Activated B cell treated with CpG ODN at 0.5 μM for 24 hours (primary cell): ENCODE data around the gene EIF4EBP3. TPM values are rescaled to one million over a fixed set of nuclear protein-coding genes. Genes with fewer than 3 reads are reported as not detected.

ENCODE experiments used
- ATAC-seq: fragments of 200-7000 bp; cut with Tn5 transposase; one replicate; pipeline ENCODE4 v1.10.0; 2021; ENCODE audit warnings: low read depth, mild to moderate bottlenecking, moderate library complexity
- CTCF ChIA-PET: fragments of 350-600 bp; sonication (Branson Sonifier 250); formaldehyde crosslinking; loops from one replicate; lab custom pipeline; 2021; ENCODE audit warnings: antibody characterized with exemption; lab: Charles Lee
- POLR2A ChIA-PET: fragments of 350-600 bp; sonication (Branson Sonifier 250); formaldehyde crosslinking; loops from one replicate; lab custom pipeline; 2021; ENCODE audit warnings: antibody characterized with exemption; lab: Charles Lee
- DNase-seq: peaks from one replicate; pipeline ENCODE4 v3.0.0; 2022
- H3K27ac Mint-ChIP-seq: one replicate; pipeline ENCODE4 v1.8.0; 2020; ENCODE audit warnings: mixed read lengths
- H3K27me3 Mint-ChIP-seq: one replicate; pipeline ENCODE4 v1.8.0; 2021; ENCODE audit warnings: mixed read lengths
- H3K36me3 Mint-ChIP-seq: one replicate; pipeline ENCODE4 v1.8.0; 2021; ENCODE audit warnings: low read depth, mixed read lengths
- H3K4me1 Mint-ChIP-seq: one replicate; pipeline ENCODE4 v1.8.0; 2021; ENCODE audit warnings: mixed read lengths
- H3K4me3 Mint-ChIP-seq: one replicate; pipeline ENCODE4 v1.8.0; 2020; ENCODE audit warnings: mild to moderate bottlenecking, mixed read lengths
- H3K9me3 Mint-ChIP-seq: one replicate; pipeline ENCODE4 v1.8.0; 2020; ENCODE audit warnings: mixed read lengths
- CTCF ChIP-seq: fragments of 200-600 bp; IDR thresholded peaks from one replicate; pipeline ENCODE4 v1.8.0; 2022; ENCODE audit warnings: antibody characterized with exemption, mild to moderate bottlenecking
- intact Hi-C: fragments of 100-400 bp; cut with micrococcal nuclease; formaldehyde crosslinking; loops from one replicate; pipeline ENCODE4 v1.15.1; 2024
- total RNA-seq: library from RNA; stranded (reverse); gene quantifications from 2 replicates; pipeline ENCODE4 v1.2.3, GENCODE V29; 2022

EIF4EBP3 gene
- total RNA-seq, 1 donor from 2014 or later = 14.4 TPM

DNA sequence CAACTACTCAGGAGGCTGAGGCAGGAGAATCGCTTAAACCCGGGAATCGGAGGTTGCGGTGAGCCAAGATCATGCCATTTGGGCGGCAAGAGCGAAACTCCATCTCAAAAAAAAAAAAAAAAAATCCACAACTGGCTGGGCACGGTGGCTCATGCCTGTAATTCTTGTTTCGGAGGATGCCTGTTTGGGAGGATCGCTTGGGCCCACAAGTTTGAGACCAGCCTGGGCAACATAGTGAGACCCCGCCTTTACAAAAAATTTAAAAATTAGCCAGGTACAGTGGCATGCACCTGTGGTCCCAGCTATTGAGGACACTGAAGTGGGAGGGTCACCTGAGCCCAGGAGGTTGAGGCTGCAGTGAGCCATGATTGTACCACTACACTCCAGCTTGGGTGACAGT lies 1.9 kb upstream of the EIF4EBP3 start:
- ChIA-PET POLR2A (interaction anchor here (0.7 to 4.4 kb wide), 4 partner anchors 19 to 199 kb away, joined by 3 to 39 read pairs (median 4); partner anchors contain the start of genes APBB3, HBEGF, IK and NDUFA2), CTCF (no interaction called here)
- peaks cover 27% of the 10 kb centered on the region for H3K4me1 Mint-ChIP-seq
- intact Hi-C loops = loop anchor here (5.0 kb wide), 1 partner anchor 143 kb away; the partner anchor contains the start of gene ANKHD1
- no peaks in the 10 kb centered on the region for H3K27me3 Mint-ChIP-seq
- DNase-seq = no peak
- H3K4me3 Mint-ChIP-seq = no peak overlapping the region
- H3K9me3 Mint-ChIP-seq = no peaks in the 10 kb centered on the region
- no peak for TF ChIP-seq CTCF
- peaks cover 54% of the 10 kb centered on the region for H3K36me3 Mint-ChIP-seq
- ATAC-seq = no peak
- no peak overlapping the region for H3K27ac Mint-ChIP-seq

- Mint-ChIP-seq H3K9me3 (no peaks in the 10 kb centered on the region), H3K36me3 (peaks cover 55% of the 10 kb centered on the region), H3K27ac (peak overlapping the region; percentile 95), H3K4me3 (peak overlapping the region; percentile 86), H3K27me3 (no peaks in the 10 kb centered on the region), H3K4me1 (peaks cover 27% of the 10 kb centered on the region)
- POLR2A ChIA-PET = interaction anchor here (0.7 to 4.4 kb wide), 16 partner anchors 9 to 164 kb away, joined by 3 to 39 read pairs (median 7); partner anchors contain the start of genes ANKHD1, APBB3, HARS1 and HARS2
- ATAC-seq = no peak
- intact Hi-C loops = loop anchor here (1.0 to 5.0 kb wide), 7 partner anchors 10 to 164 kb away; partner anchors contain the start of genes ANKHD1, APBB3, SLC35A4 and SRA1
- no peak for DNase-seq
- CTCF ChIA-PET = interaction anchor here (0.6 to 2.3 kb wide), 6 partner anchors 10 to 100 kb away, joined by 3 to 12 read pairs (median 4); partner anchors contain the start of genes IK, NDUFA2, SRA1 and TMCO6
- no peak for TF ChIP-seq CTCF
These were observed 483 bp upstream of the EIF4EBP3 start for GRCh38 chr5:140546851-140547507.

GRCh38 chr5:140548300-140548688 lies 832 bp downstream of the EIF4EBP3 start:
- no peak for TF ChIP-seq CTCF
- intact Hi-C loops = loop anchor here (5.0 kb wide), 1 partner anchor 146 kb away; the partner anchor contains the start of gene ANKHD1
- DNase-seq = no peak
- ChIA-PET CTCF (interaction anchor here (1.5 to 2.3 kb wide), 3 partner anchors 9 to 99 kb away, joined by 4 to 12 read pairs (median 8); partner anchors contain the start of genes IK, NDUFA2, SRA1 and TMCO6), POLR2A (interaction anchor here (0.6 to 4.4 kb wide), 12 partner anchors 9 to 430 kb away, joined by 3 to 39 read pairs (median 15); partner anchors contain the start of genes ANKHD1, APBB3, IK and NDUFA2)
- peak; percentile 6 for ATAC-seq
- Mint-ChIP-seq H3K27ac (peak overlapping the region; percentile 95), H3K4me1 (peaks cover 34% of the 10 kb centered on the region), H3K36me3 (peaks cover 56% of the 10 kb centered on the region), H3K9me3 (no peaks in the 10 kb centered on the region), H3K4me3 (peak overlapping the region; percentile 86), H3K27me3 (no peaks in the 10 kb centered on the region)

GRCh38 chr5:140548791-140549190 lies 1.3 kb downstream of the EIF4EBP3 start:
- CTCF ChIA-PET = interaction anchor here (2.3 kb wide), 1 partner anchor 98 kb away, joined by 12 read pairs; the partner anchor contains the start of genes IK and NDUFA2
- H3K27me3 Mint-ChIP-seq = no peaks in the 10 kb centered on the region
- TF ChIP-seq CTCF = no peak
- H3K27ac Mint-ChIP-seq = peak overlapping the region; percentile 95
- peaks cover 57% of the 10 kb centered on the region for H3K36me3 Mint-ChIP-seq
- no peak for ATAC-seq
- POLR2A ChIA-PET = interaction anchor here (0.6 to 4.4 kb wide), 7 partner anchors 9 to 430 kb away, joined by 11 to 39 read pairs (median 16); partner anchors contain the start of genes ANKHD1, APBB3, IK and NDUFA2
- intact Hi-C loops = loop anchor here (5.0 kb wide), 1 partner anchor 146 kb away; the partner anchor contains the start of gene ANKHD1
- no peak for DNase-seq
- H3K9me3 Mint-ChIP-seq = no peaks in the 10 kb centered on the region
- peaks cover 39% of the 10 kb centered on the region for H3K4me1 Mint-ChIP-seq
- peak overlapping the region; percentile 86 for H3K4me3 Mint-ChIP-seq
